ENCODE data around the gene TBCB.
A peak's percentile ranks its signal among the peaks of the same experiment; 100 is the strongest.
"Not testable (repeated sequence)": the region's sequence is repeated elsewhere in the genome, so short reads cannot be mapped to it uniquely, and the experiment has no call there.

TBCB gene

GRCh38 chr19:36115453-36116343 is at the start of gene TBCB:
TSS of gene TBCB (plus strand) at chr19:36115468. CDS start at chr19:36115561, 93 bp downstream.
- peak; percentile 76 to 88 for DNase-seq (ENCODE audit: extremely low read depth in 1 of 2, low read depth in 1 of 2)

GRCh38 chr19:36067681-36068080 is 47.6 kb upstream of the TBCB start:
- no peak for DNase-seq (ENCODE audit: extremely low read depth in 1 of 2, low read depth in 1 of 2)

- not testable (repeated sequence) for DNase-seq (ENCODE audit: extremely low read depth in 1 of 2, low read depth in 1 of 2)
Observed at GRCh38 chr19:36068810-36069499, 46.3 kb upstream of the TBCB start.

- no peak for DNase-seq (ENCODE audit: extremely low read depth in 1 of 2, low read depth in 1 of 2)
Observed at GRCh38 chr19:36072081-36072480, 43.2 kb upstream of the TBCB start.

GRCh38 chr19:36073121-36073876 is 42.0 kb upstream of the TBCB start:
- no peak for DNase-seq (ENCODE audit: extremely low read depth in 1 of 2, low read depth in 1 of 2)

- DNase-seq (ENCODE audit: extremely low read depth in 1 of 2, low read depth in 1 of 2) = no peak
Observed at GRCh38 chr19:36079389-36079945, 35.8 kb upstream of the TBCB start.

- no peak for DNase-seq (ENCODE audit: extremely low read depth in 1 of 2, low read depth in 1 of 2)
Observed at GRCh38 chr19:36081385-36081784, 33.9 kb upstream of the TBCB start.

GRCh38 chr19:36081894-36082293 is 33.4 kb upstream of the TBCB start:
- DNase-seq (ENCODE audit: extremely low read depth in 1 of 2, low read depth in 1 of 2) = no peak

- DNase-seq (ENCODE audit: extremely low read depth in 1 of 2, low read depth in 1 of 2) = no peak
Observed at GRCh38 chr19:36082916-36083315, 32.4 kb upstream of the TBCB start.

GRCh38 chr19:36084231-36085009 is 30.8 kb upstream of the TBCB start:
- DNase-seq (ENCODE audit: extremely low read depth in 1 of 2, low read depth in 1 of 2) = no peak

- DNase-seq (ENCODE audit: extremely low read depth in 1 of 2, low read depth in 1 of 2) = no peak
Observed at GRCh38 chr19:36086326-36086725, 28.9 kb upstream of the TBCB start.

- no peak for DNase-seq (ENCODE audit: extremely low read depth in 1 of 2, low read depth in 1 of 2)
Observed at GRCh38 chr19:36089847-36090246, 25.4 kb upstream of the TBCB start.

GRCh38 chr19:36090910-36091695 is 24.2 kb upstream of the TBCB start:
- DNase-seq (ENCODE audit: extremely low read depth in 1 of 2, low read depth in 1 of 2) = no peak

GRCh38 chr19:36092566-36092965 is 22.7 kb upstream of the TBCB start:
- no peak for DNase-seq (ENCODE audit: extremely low read depth in 1 of 2, low read depth in 1 of 2)

- DNase-seq (ENCODE audit: extremely low read depth in 1 of 2, low read depth in 1 of 2) = no peak
Observed at GRCh38 chr19:36093146-36093662, 22.1 kb upstream of the TBCB start.

GRCh38 chr19:36093687-36094086 is 21.6 kb upstream of the TBCB start:
- DNase-seq (ENCODE audit: extremely low read depth in 1 of 2, low read depth in 1 of 2) = no peak

- no peak for DNase-seq (ENCODE audit: extremely low read depth in 1 of 2, low read depth in 1 of 2)
Observed at GRCh38 chr19:36097036-36097435, 18.2 kb upstream of the TBCB start.

GRCh38 chr19:36099166-36099785 is 16.0 kb upstream of the TBCB start:
- DNase-seq (ENCODE audit: extremely low read depth in 1 of 2, low read depth in 1 of 2) = no peak

- no peak for DNase-seq (ENCODE audit: extremely low read depth in 1 of 2, low read depth in 1 of 2)
Observed at GRCh38 chr19:36100476-36100875, 14.8 kb upstream of the TBCB start.
